Measurements from ENCODE around the gene TMTC2. TPM values are rescaled to one million over a fixed set of nuclear protein-coding genes. Genes with fewer than 3 reads are reported as not detected.
"Not testable (repeated sequence)": the region's sequence is repeated elsewhere in the genome, so short reads cannot be mapped to it uniquely, and the experiment has no call there.

TMTC2 gene
- total and polyA plus RNA-seq, 12 donors, result 1.6 to 4.4 (median 2.7) TPM

DNA sequence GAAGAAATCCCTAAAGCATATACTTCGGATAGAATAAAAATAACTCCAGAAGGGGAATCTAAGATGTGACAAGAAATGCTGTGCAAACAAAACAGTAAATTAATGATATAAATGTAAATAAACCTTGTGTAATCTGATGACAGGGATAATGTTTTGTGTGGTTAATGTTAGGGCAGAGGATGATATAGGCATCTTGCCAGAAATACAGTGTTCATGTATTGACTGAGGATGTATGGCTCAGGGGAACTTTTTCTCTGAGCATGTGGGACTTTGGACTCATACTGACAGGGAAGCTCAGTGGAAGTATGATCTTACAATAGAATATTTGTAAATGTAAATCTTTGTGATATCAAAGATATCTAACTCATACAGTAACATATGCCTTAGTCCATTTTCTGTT, 420.2 kb downstream of the TMTC2 start:
- DNase-seq, result no peak
- H3K36me3 ChIP-seq (replicated peaks in 1 of 2), result no peaks in the 10 kb centered on the region
- WGBS, 4 donors, result 87 to 96% (median 89%) methylated on average over 1 of the region's 1 CpG
- TF ChIP-seq, protein P1, sequence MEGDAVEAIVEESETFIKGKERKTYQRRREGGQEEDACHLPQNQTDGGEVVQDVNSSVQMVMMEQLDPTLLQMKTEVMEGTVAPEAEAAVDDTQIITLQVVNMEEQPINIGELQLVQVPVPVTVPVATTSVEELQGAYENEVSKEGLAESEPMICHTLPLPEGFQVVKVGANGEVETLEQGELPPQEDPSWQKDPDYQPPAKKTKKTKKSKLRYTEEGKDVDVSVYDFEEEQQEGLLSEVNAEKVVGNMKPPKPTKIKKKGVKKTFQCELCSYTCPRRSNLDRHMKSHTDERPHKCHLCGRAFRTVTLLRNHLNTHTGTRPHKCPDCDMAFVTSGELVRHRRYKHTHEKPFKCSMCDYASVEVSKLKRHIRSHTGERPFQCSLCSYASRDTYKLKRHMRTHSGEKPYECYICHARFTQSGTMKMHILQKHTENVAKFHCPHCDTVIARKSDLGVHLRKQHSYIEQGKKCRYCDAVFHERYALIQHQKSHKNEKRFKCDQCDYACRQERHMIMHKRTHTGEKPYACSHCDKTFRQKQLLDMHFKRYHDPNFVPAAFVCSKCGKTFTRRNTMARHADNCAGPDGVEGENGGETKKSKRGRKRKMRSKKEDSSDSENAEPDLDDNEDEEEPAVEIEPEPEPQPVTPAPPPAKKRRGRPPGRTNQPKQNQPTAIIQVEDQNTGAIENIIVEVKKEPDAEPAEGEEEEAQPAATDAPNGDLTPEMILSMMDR (IDR thresholded peaks at IDR 0.05), result no peak
- no peak for TF ChIP-seq POLR2A (IDR thresholded peaks at IDR 0.05)
- no peaks in the 10 kb centered on the region for H3K4me1 ChIP-seq (replicated peaks in 1 of 2)
- intact Hi-C loops (cut with DNase I), result no loop called here
- H3K9me3 ChIP-seq (replicated peaks in 1 of 3), result no peaks in the 10 kb centered on the region
- H3K27me3 ChIP-seq, result no peaks in the 10 kb centered on the region
- no peak overlapping the region for H3K27ac ChIP-seq
- H3K4me3 ChIP-seq, result no peak overlapping the region

DNA sequence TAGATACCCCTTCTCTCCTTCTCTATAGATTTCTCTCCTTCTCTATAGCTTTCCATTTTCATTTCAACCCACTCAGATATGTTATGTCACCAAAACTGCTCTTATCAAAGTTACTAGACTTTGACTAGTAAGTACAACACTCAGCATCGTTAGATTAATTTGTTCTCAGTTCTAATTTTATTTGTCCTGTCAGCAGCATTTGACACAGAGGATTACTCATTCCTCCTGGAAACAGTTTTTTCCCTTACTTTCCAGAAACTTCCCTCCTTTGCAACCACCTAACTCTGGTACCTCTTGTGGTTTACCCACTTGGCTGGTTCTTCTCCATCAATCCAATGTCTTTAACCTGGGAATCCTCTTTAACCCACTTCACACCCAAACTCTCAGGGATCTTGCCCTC, 423.7 kb downstream of the TMTC2 start:
- Histone ChIP-seq H3K36me3 (replicated peaks in 1 of 2) (no peaks in the 10 kb centered on the region), H3K4me1 (replicated peaks in 1 of 2) (no peaks in the 10 kb centered on the region), H3K9me3 (replicated peaks in 1 of 3) (no peaks in the 10 kb centered on the region), H3K4me3 (no peak overlapping the region), H3K27ac (no peak overlapping the region), H3K27me3 (no peaks in the 10 kb centered on the region)
- intact Hi-C loops (cut with DNase I), result no loop called here
- TF ChIP-seq, protein P1 (IDR thresholded peaks at IDR 0.05), result no peak
- TF ChIP-seq POLR2A (IDR thresholded peaks at IDR 0.05), result no peak
- no peak for DNase-seq
- WGBS, 4 donors, result 54 to 77% (median 66%) methylated on average over 1 of the region's 1 CpG

DNA sequence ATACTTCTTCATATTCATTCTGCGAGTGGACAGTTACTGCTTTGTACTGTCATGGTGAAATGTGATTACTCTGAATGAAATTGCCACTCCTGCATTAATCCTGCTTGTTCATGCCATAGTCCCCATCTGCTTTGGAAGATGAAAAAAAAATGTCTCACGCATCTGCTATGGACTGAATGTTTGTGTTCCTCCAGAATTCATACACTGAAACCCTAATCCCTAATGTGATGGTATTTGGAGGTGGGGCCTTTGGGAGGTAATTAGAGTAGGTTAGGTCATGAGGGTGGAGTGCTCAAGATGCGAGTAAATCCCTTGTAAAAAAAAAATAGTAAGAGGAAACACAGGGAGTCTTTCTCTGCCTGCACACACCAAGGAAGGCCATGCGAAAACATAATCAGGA, 427.2 kb downstream of the TMTC2 start:
- WGBS, 4 donors, result 85 to 93% (median 85%) methylated on average over 4 of the region's 4 CpGs
- intact Hi-C loops (cut with DNase I), result no loop called here
- TF ChIP-seq POLR2A (IDR thresholded peaks at IDR 0.05), result no peak
- TF ChIP-seq, protein P1 (IDR thresholded peaks at IDR 0.05), result no peak
- H3K36me3 ChIP-seq (replicated peaks in 1 of 2), result no peaks in the 10 kb centered on the region
- no peaks in the 10 kb centered on the region for H3K9me3 ChIP-seq (replicated peaks in 1 of 3)
- H3K4me1 ChIP-seq (replicated peaks in 1 of 2), result no peaks in the 10 kb centered on the region
- no peak overlapping the region for H3K27ac ChIP-seq
- no peaks in the 10 kb centered on the region for H3K27me3 ChIP-seq
- H3K4me3 ChIP-seq, result no peak overlapping the region
- no peak for DNase-seq

DNA sequence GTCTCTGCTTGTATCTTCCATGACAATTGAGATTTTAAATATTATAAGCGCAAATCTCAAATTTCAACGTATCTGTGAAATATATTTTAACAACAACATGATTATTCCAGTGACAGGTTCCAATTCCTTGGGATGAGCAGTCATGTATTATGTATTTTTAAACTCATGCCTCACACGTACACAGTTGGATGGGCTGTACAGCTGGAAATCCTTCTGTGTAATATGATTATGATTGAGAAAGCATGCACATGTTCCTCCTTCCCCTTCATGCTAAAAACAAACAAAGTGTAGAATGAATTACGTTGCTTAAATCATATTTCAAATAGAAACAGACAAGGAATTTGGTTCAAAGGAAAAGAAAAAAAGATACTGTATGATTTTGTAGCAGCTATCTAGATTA, 428.3 kb downstream of the TMTC2 start:
- Histone ChIP-seq H3K36me3 (replicated peaks in 1 of 2) (no peaks in the 10 kb centered on the region), H3K27ac (no peak overlapping the region), H3K4me3 (no peak overlapping the region), H3K4me1 (replicated peaks in 1 of 2) (no peaks in the 10 kb centered on the region), H3K9me3 (replicated peaks in 1 of 3) (no peaks in the 10 kb centered on the region), H3K27me3 (no peaks in the 10 kb centered on the region)
- DNase-seq, result no peak
- 75 to 76% (median 76%) methylated on average over 4 of the region's 4 CpGs for WGBS, 4 donors
- no peak for TF ChIP-seq POLR2A (IDR thresholded peaks at IDR 0.05)
- TF ChIP-seq, protein P1 (IDR thresholded peaks at IDR 0.05), result no peak
- intact Hi-C loops (cut with DNase I), result no loop called here

DNA sequence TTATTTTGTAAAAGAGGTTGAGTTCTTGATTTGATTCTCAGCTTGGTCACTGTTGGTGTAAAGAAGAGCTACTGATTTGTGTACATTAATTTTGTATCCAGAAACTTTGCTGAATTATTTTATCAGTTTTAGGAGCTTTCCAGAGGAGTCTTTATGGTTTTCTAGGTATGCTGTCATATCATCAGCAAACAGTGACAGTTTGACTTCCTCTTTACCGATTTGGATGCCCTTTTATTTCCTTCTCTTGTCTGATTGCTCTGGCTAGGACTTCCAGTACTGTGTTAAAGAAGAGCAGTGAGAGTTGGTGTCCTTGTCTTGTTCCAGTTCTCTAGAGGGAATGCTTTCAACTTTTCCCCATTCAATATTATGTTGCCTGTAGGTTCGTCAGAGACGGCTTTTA, 431.2 kb downstream of the TMTC2 start:
- intact Hi-C loops (cut with DNase I); H3K9me3 ChIP-seq (replicated peaks in 1 of 3); DNase-seq; H3K36me3 ChIP-seq (replicated peaks in 1 of 2); H3K27me3 ChIP-seq; H3K4me1 ChIP-seq (replicated peaks in 1 of 2); H3K4me3 ChIP-seq; H3K27ac ChIP-seq: not testable (repeated sequence)
- 72 to 88% (median 79%) methylated on average over 3 of the region's 3 CpGs for WGBS, 4 donors

Measured in adrenal gland (tissue), 12 donors.